AG10803 (cell line): ENCODE data around the gene PINK1.

ENCODE experiments used
- DNase-seq: peaks from one replicate; pipeline ENCODE4 v3.0.0; 2010; ENCODE audit warnings: low read depth
- H3K4me3 ChIP-seq: 2 replicates; pipeline ENCODE4 v1.5.1; 2011; ENCODE audit warnings: mild to moderate bottlenecking, low read length, control low read depth
- CTCF ChIP-seq: conservative IDR thresholded peaks from 2 replicates; pipeline ENCODE4 v1.5.1; 2011; ENCODE audit warnings: mild to moderate bottlenecking, low read length, control low read depth, inconsistent platforms

The PINK1 gene

GRCh38 chr1:20681999-20682398, 48.7 kb downstream of the PINK1 start:
- TF ChIP-seq CTCF: no peak
- no peak for DNase-seq
- no peak overlapping the region for H3K4me3 ChIP-seq

GRCh38 chr1:20682571-20683236, 49.4 kb downstream of the PINK1 start:
- DNase-seq: no peak
- TF ChIP-seq CTCF: no peak
- H3K4me3 ChIP-seq: no peak overlapping the region

- DNase-seq: no peak
- H3K4me3 ChIP-seq: no peak overlapping the region
- no peak for TF ChIP-seq CTCF
These were observed 50.4 kb downstream of the PINK1 start for GRCh38 chr1:20683614-20684013.

- DNase-seq: no peak
- no peak overlapping the region for H3K4me3 ChIP-seq
- no peak for TF ChIP-seq CTCF
These were observed 50.9 kb downstream of the PINK1 start for GRCh38 chr1:20684050-20684620.

GRCh38 chr1:20684651-20685050, 51.4 kb downstream of the PINK1 start:
- H3K4me3 ChIP-seq: no peak overlapping the region
- no peak for TF ChIP-seq CTCF
- DNase-seq: no peak

- no peak for TF ChIP-seq CTCF
- DNase-seq: no peak
- H3K4me3 ChIP-seq: no peak overlapping the region
These were observed 51.9 kb downstream of the PINK1 start for GRCh38 chr1:20685099-20685662.

GRCh38 chr1:20685741-20686140, 52.5 kb downstream of the PINK1 start:
- no peak for TF ChIP-seq CTCF
- DNase-seq: no peak
- H3K4me3 ChIP-seq: no peak overlapping the region
